Fibroblast of the aortic adventitia (primary cell): ENCODE data around the gene SH3PXD2A. TPM values are rescaled to one million over a fixed set of nuclear protein-coding genes. Genes with fewer than 3 reads are reported as not detected.
A peak's percentile ranks its signal among the peaks of the same experiment; 100 is the strongest.

Experiments used
- DNase-seq: peaks from one replicate; pipeline ENCODE4 v3.0.0-alpha.2; 2010; ENCODE audit warnings: low read depth
- H3K4me3 ChIP-seq: 2 replicates; pipeline ENCODE4 v1.5.1; 2011; ENCODE audit warnings: low read depth, mild to moderate bottlenecking, control low read depth, low read length, moderate library complexity
- CTCF ChIP-seq: IDR thresholded peaks from 2 replicates; pipeline ENCODE4 v1.5.1; 2011; ENCODE audit warnings: mild to moderate bottlenecking, low read length, control low read depth, inconsistent platforms; ENCODE audit not compliant: insufficient read depth
- total RNA-seq: library from RNA; depleted of rRNA; stranded (reverse); fragments of >200 nt; gene quantifications from 2 replicates; pipeline ENCODE4 v1.2.3, GENCODE V29; 2012; ENCODE audit warnings: low replicate concordance

SH3PXD2A gene
- total RNA-seq, 1 donor: 20.4 TPM

GRCh38 chr10:103668351-103669242 is 186.8 kb downstream of the SH3PXD2A start:
- DNase-seq: peak; percentile 58
- H3K4me3 ChIP-seq: peak overlapping the region; percentile 55
- TF ChIP-seq CTCF: no peak

GRCh38 chr10:103667356-103667755 is 188.0 kb downstream of the SH3PXD2A start:
- H3K4me3 ChIP-seq: no peak overlapping the region
- DNase-seq: peak; percentile 60
- TF ChIP-seq CTCF: no peak

- no peak for DNase-seq
- no peak overlapping the region for H3K4me3 ChIP-seq
- no peak for TF ChIP-seq CTCF
Measured at GRCh38 chr10:103666762-103667150, 188.6 kb downstream of the SH3PXD2A start.

GRCh38 chr10:103666087-103666761 is 189.2 kb downstream of the SH3PXD2A start:
- DNase-seq: peak; percentile 60
- TF ChIP-seq CTCF: peak; percentile 59
- no peak overlapping the region for H3K4me3 ChIP-seq

- TF ChIP-seq CTCF: no peak
- no peak for DNase-seq
- H3K4me3 ChIP-seq: no peak overlapping the region
Measured at GRCh38 chr10:103665162-103665889, 190.1 kb downstream of the SH3PXD2A start.

GRCh38 chr10:103663802-103664201 is 191.6 kb downstream of the SH3PXD2A start:
- no peak for DNase-seq

More at GRCh38 chr10:103663802-103664201, 191.6 kb downstream of the SH3PXD2A start:
- H3K4me3 ChIP-seq: no peak overlapping the region
- TF ChIP-seq CTCF: no peak
